Measurements from ENCODE around the gene CAPN1.

DNA sequence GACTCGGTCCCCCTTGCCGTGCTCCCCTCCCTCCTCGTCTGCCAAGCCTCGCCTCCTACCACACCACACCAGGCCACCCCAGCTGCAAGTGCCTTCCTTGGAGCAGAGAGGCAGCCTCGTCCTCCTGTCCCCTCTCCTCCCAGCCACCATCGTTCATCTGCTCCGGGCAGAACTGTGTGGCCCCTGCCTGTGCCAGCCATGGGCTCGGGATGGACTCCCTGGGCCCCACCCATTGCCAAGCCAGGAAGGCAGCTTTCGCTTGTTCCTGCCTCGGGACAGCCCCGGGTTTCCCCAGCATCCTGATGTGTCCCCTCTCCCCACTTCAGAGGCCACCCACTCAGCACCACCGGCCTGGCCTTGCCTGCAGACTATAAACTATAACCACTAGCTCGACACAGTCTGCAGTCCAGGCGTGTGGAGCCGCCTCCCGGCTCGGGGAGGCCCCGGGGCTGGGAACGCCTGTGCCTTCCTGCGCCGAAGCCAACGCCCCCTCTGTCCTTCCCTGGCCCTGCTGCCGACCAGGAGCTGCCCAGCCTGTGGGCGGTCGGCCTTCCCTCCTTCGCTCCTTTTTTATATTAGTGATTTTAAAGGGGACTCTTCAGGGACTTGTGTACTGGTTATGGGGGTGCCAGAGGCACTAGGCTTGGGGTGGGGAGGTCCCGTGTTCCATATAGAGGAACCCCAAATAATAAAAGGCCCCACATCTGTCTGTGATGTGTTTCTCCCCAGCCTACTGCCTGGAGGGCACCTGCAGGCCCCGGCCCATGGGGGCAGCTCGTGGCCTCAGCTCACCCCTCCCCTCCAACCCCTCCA lies 29.8 kb downstream of the CAPN1 start:
- TF ChIP-seq POLR2A (IDR thresholded peaks at IDR 0.05) (no peak), EP300 (IDR thresholded peaks at IDR 0.05) (no peak)
- TF ChIP-seq, protein P1, sequence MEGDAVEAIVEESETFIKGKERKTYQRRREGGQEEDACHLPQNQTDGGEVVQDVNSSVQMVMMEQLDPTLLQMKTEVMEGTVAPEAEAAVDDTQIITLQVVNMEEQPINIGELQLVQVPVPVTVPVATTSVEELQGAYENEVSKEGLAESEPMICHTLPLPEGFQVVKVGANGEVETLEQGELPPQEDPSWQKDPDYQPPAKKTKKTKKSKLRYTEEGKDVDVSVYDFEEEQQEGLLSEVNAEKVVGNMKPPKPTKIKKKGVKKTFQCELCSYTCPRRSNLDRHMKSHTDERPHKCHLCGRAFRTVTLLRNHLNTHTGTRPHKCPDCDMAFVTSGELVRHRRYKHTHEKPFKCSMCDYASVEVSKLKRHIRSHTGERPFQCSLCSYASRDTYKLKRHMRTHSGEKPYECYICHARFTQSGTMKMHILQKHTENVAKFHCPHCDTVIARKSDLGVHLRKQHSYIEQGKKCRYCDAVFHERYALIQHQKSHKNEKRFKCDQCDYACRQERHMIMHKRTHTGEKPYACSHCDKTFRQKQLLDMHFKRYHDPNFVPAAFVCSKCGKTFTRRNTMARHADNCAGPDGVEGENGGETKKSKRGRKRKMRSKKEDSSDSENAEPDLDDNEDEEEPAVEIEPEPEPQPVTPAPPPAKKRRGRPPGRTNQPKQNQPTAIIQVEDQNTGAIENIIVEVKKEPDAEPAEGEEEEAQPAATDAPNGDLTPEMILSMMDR (IDR thresholded peaks at IDR 0.05), result no peak
